ENCODE measurements around the gene DUXB.

DNA sequence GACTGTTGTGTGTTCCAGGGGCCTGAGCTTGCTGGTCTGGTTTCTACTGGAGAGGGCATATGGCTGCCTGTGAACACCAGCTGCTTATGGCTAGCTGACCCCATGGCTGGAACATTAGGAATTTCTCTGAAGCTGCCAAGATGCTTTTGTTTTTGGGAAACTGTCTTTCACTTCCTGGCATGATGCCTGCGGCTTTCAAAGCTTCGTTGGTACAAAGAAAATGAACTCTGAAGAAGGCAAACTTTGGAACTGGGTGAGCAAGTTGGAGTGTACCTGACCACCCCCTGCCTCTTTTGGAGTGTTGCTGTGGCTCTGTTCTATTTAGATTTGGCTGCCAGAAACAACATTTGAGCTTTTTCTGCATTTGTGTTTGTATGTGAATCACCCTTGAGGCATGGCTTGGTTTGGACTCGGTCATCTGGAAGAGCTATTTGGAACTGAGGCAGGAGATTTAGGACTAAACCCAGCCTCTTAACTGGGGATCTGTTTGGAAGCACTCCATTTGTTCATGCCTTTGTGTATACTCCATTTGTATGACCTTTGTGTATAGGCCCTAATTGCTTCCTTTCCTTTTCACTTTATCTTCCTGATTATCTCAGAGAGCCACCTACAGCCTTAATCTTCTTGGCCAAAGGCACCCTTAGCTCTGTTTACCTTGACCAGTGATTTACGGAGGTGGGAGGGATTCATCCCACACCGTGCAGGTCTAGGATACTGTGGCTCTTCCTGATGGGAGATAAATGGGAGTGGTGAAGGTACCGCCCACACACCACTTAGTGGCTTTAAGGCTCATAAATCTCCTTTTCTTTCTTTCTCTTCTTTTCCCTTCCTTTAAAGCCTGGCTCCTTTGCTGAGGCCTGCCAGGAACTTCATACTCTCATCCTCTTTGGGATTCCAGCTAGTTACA, 32.3 kb upstream of the DUXB start:
- TF ChIP-seq BHLHE40 (IDR thresholded peaks at IDR 0.05; ENCODE audit: borderline replicate concordance) (no peak), SUZ12 (IDR thresholded peaks at IDR 0.05) (no peak), SP1 (IDR thresholded peaks at IDR 0.05) (no peak), TARDBP (IDR thresholded peaks at IDR 0.05) (no peak), L3MBTL2 (conservative IDR thresholded peaks at IDR 0.05) (no peak), FOXK2 (IDR thresholded peaks at IDR 0.05) (no peak), ELF4 (IDR thresholded peaks at IDR 0.05) (no peak), FOXM1 (IDR thresholded peaks at IDR 0.05; ENCODE audit: borderline replicate concordance) (no peak), NFRKB (IDR thresholded peaks at IDR 0.05) (no peak), ARNT (IDR thresholded peaks at IDR 0.05) (no peak), HDGF (IDR thresholded peaks at IDR 0.05; ENCODE audit: borderline replicate concordance) (no peak), ZNF384 (IDR thresholded peaks at IDR 0.05) (no peak)

All from HEK293T (cell line).